ENCODE measurements around the gene DCDC2C.
"Not testable (repeated sequence)": the region's sequence is repeated elsewhere in the genome, so short reads cannot be mapped to it uniquely, and the experiment has no call there.

Gene DCDC2C

GRCh38 chr2:3771576-3771975 lies 68.2 kb downstream of the DCDC2C start:
- DNase-seq (ENCODE audit: low read depth in 2 of 2) = no peak

GRCh38 chr2:3774336-3774735 lies 71.0 kb downstream of the DCDC2C start:
- no peak for DNase-seq (ENCODE audit: low read depth in 2 of 2)

- DNase-seq (ENCODE audit: low read depth in 2 of 2) = no peak
Measured at GRCh38 chr2:3776311-3776710, 72.9 kb downstream of the DCDC2C start.

GRCh38 chr2:3777966-3778365 lies 74.6 kb downstream of the DCDC2C start:
- DNase-seq (ENCODE audit: low read depth in 2 of 2) = no peak

GRCh38 chr2:3778851-3779495 lies 75.6 kb downstream of the DCDC2C start:
- DNase-seq (ENCODE audit: low read depth in 2 of 2) = no peak

GRCh38 chr2:3779496-3780049 lies 76.2 kb downstream of the DCDC2C start:
- DNase-seq (ENCODE audit: low read depth in 2 of 2) = no peak

GRCh38 chr2:3780477-3781402 lies 77.4 kb downstream of the DCDC2C start:
- peak in 1 of 2 donors; percentile 2 for DNase-seq (ENCODE audit: low read depth in 2 of 2)

GRCh38 chr2:3784731-3785130 lies 81.4 kb downstream of the DCDC2C start:
- DNase-seq (ENCODE audit: low read depth in 2 of 2) = no peak

GRCh38 chr2:3785220-3785889 lies 82.0 kb downstream of the DCDC2C start:
- no peak for DNase-seq (ENCODE audit: low read depth in 2 of 2)

GRCh38 chr2:3785890-3786273 lies 82.5 kb downstream of the DCDC2C start:
- no peak for DNase-seq (ENCODE audit: low read depth in 2 of 2)

GRCh38 chr2:3787768-3788167 lies 84.4 kb downstream of the DCDC2C start:
- no peak for DNase-seq (ENCODE audit: low read depth in 2 of 2)

GRCh38 chr2:3789256-3789655 lies 85.9 kb downstream of the DCDC2C start:
- DNase-seq (ENCODE audit: low read depth in 2 of 2) = no peak

- no peak for DNase-seq (ENCODE audit: low read depth in 2 of 2)
Measured at GRCh38 chr2:3793249-3793648, 89.9 kb downstream of the DCDC2C start.

- DNase-seq (ENCODE audit: low read depth in 2 of 2) = no peak
Measured at GRCh38 chr2:3801506-3801905, 98.1 kb downstream of the DCDC2C start.

GRCh38 chr2:3805201-3805939 lies 102.0 kb downstream of the DCDC2C start:
- no peak for DNase-seq (ENCODE audit: low read depth in 2 of 2)

GRCh38 chr2:3806168-3806567 lies 102.8 kb downstream of the DCDC2C start:
- no peak for DNase-seq (ENCODE audit: low read depth in 2 of 2)

GRCh38 chr2:3806730-3807129 lies 103.4 kb downstream of the DCDC2C start:
- no peak for DNase-seq (ENCODE audit: low read depth in 2 of 2)

GRCh38 chr2:3807853-3808252 lies 104.5 kb downstream of the DCDC2C start:
- no peak for DNase-seq (ENCODE audit: low read depth in 2 of 2)

- no peak for DNase-seq (ENCODE audit: low read depth in 2 of 2)
Measured at GRCh38 chr2:3814706-3815245, 111.4 kb downstream of the DCDC2C start.

GRCh38 chr2:3817144-3817543 lies 113.8 kb downstream of the DCDC2C start:
- not testable (repeated sequence) for DNase-seq (ENCODE audit: low read depth in 2 of 2)

GRCh38 chr2:3823748-3824147 lies 120.4 kb downstream of the DCDC2C start:
- no peak for DNase-seq (ENCODE audit: low read depth in 2 of 2)

All from stimulated activated CD8-positive, alpha-beta memory T cell treated with anti-CD3 and anti-CD28 coated beads, Interleukin-15, amount 100 ng/mL, for 4 hours (primary cell).